Trophoblast cell (in vitro differentiated cells and primary cell): ENCODE measurements around the gene E2F3.

Experiments
- DNase-seq, 2 donors: peaks; one replicate each; pipeline ENCODE4 v3.0.0-alpha.2; 2016
- H2AFZ ChIP-seq: 2 replicates; pipeline ENCODE4 v1.6.1; 2013; ENCODE audit warnings: low read length, moderate library complexity, mild to moderate bottlenecking; ENCODE audit not compliant: insufficient read depth, poor library complexity
- H2AK5ac ChIP-seq: 2 replicates; pipeline ENCODE4 v1.6.1; 2013; ENCODE audit warnings: mild to moderate bottlenecking, low read length
- H2BK120ac ChIP-seq: 2 replicates; pipeline ENCODE4 v1.6.1; 2013; ENCODE audit warnings: low read length, mild to moderate bottlenecking, moderate library complexity; ENCODE audit not compliant: insufficient read depth, poor library complexity
- H2BK12ac ChIP-seq: 2 replicates; pipeline ENCODE4 v1.6.1; 2013; ENCODE audit warnings: mild to moderate bottlenecking, low read length, moderate library complexity
- H2BK5ac ChIP-seq: 2 replicates; pipeline ENCODE4 v1.6.1; 2013; ENCODE audit warnings: low read length, low read depth, moderate library complexity, mild to moderate bottlenecking; ENCODE audit not compliant: poor library complexity
- H3K14ac ChIP-seq: 2 replicates; pipeline ENCODE4 v1.6.1; 2013; ENCODE audit warnings: mild to moderate bottlenecking, low read length
- H3K18ac ChIP-seq: 2 replicates; pipeline ENCODE4 v1.6.1; 2013; ENCODE audit warnings: mild to moderate bottlenecking, low read length
- H3K23ac ChIP-seq: 2 replicates; pipeline ENCODE4 v1.6.1; 2013; ENCODE audit warnings: low read length
- H3K27ac ChIP-seq: 2 replicates; pipeline ENCODE4 v1.5.1; 2013; ENCODE audit warnings: low read depth, mild to moderate bottlenecking, inconsistent platforms, low read length, moderate library complexity
- H3K27me3 ChIP-seq: 2 replicates; pipeline ENCODE4 v1.6.1; 2013; ENCODE audit warnings: inconsistent platforms, mild to moderate bottlenecking, low read length, moderate library complexity; ENCODE audit not compliant: insufficient read depth
- H3K36me3 ChIP-seq, 2 experiments: 1 replicate in 1 of 2; 2 replicates in 1 of 2; pipeline ENCODE4 v1.6.1; 2013; ENCODE audit warnings: low read length in 2 of 2, mild to moderate bottlenecking in 2 of 2, moderate library complexity in 1 of 2; ENCODE audit not compliant: insufficient read depth in 2 of 2, control insufficient read depth in 1 of 2
- H3K4ac ChIP-seq: 2 replicates; pipeline ENCODE4 v1.6.1; 2013; ENCODE audit warnings: low read depth, mild to moderate bottlenecking, low read length, moderate library complexity
- H3K4me1 ChIP-seq, 2 experiments: 1 replicate in 1 of 2; 2 replicates in 1 of 2; pipeline ENCODE4 v1.6.1; 2013; ENCODE audit warnings: low read length in 2 of 2, mild to moderate bottlenecking in 2 of 2, moderate library complexity in 1 of 2; ENCODE audit not compliant: insufficient read depth in 2 of 2, control insufficient read depth in 1 of 2
- H3K4me2 ChIP-seq: 2 replicates; pipeline ENCODE4 v1.6.1; 2013; ENCODE audit warnings: inconsistent platforms, mild to moderate bottlenecking, low read length, moderate library complexity
- H3K4me3 ChIP-seq: 2 replicates; pipeline ENCODE4 v1.5.1; 2013; ENCODE audit warnings: mild to moderate bottlenecking, low read depth, low read length, inconsistent platforms
- H3K79me1 ChIP-seq: one replicate; pipeline ENCODE4 v1.6.1; 2013; ENCODE audit warnings: low read length
- H3K79me2 ChIP-seq: 2 replicates; pipeline ENCODE4 v1.6.1; 2013; ENCODE audit warnings: low read length, mild to moderate bottlenecking; ENCODE audit not compliant: control insufficient read depth, insufficient read depth, poor library complexity
- H3K9ac ChIP-seq: 2 replicates; pipeline ENCODE4 v1.6.1; 2013; ENCODE audit warnings: mild to moderate bottlenecking, low read length
- H3K9me3 ChIP-seq: 2 replicates; pipeline ENCODE4 v1.6.1; 2013; ENCODE audit warnings: low read depth, mild to moderate bottlenecking, control low read depth, inconsistent platforms, low read length; ENCODE audit not compliant: insufficient read depth
- H4K12ac ChIP-seq: 2 replicates; pipeline ENCODE4 v1.6.1; 2013; ENCODE audit warnings: low read depth, mild to moderate bottlenecking, low read length, moderate library complexity
- H4K8ac ChIP-seq: 2 replicates; pipeline ENCODE4 v1.6.1; 2013; ENCODE audit warnings: low read depth, mild to moderate bottlenecking, low read length, moderate library complexity
- H4K91ac ChIP-seq: one replicate; pipeline ENCODE4 v1.6.1; 2013; ENCODE audit warnings: low read depth, mild to moderate bottlenecking, low read length, moderate library complexity
- WGBS: extraction: QIAGEN DNeasy Blood & Tissue Kit; methylation state at CpG from one replicate; pipeline ENCODE4 v1.1.7; 2013; ENCODE audit warnings: missing lambda C conversion rate; ENCODE audit not compliant: insufficient read length, insufficient coverage; ENCODE audit errors: extremely low coverage; 5-methylcytosine and 5-hydroxymethylcytosine counted together

Gene E2F3

GRCh38 chr6:20472748-20473147 lies 71.1 kb downstream of the E2F3 start:
- H2BK5ac ChIP-seq = no peak overlapping the region
- H4K12ac ChIP-seq = no peak overlapping the region
- H2BK120ac ChIP-seq = no peak overlapping the region
- H3K79me1 ChIP-seq = no peaks in the 10 kb centered on the region
- no peaks in the 10 kb centered on the region for H3K27me3 ChIP-seq
- no peak overlapping the region for H3K27ac ChIP-seq
- DNase-seq = no peak
- H2BK12ac ChIP-seq = no peak overlapping the region
- H3K36me3 ChIP-seq = peaks cover 0 to 5% of the 10 kb centered on the region in 2 experiments
- no CpG with 5 or more reads among the region's 3 CpGs for WGBS
- H2AFZ ChIP-seq = no peak overlapping the region
- H3K9ac ChIP-seq = no peak overlapping the region
- H3K14ac ChIP-seq = no peak overlapping the region
- no peak overlapping the region for H2AK5ac ChIP-seq
- H4K8ac ChIP-seq = no peak overlapping the region
- no peak overlapping the region for H3K4ac ChIP-seq
- peaks cover 1% of the 10 kb centered on the region for H3K79me2 ChIP-seq
- no peak overlapping the region for H3K4me2 ChIP-seq
- H3K18ac ChIP-seq = no peak overlapping the region
- H4K91ac ChIP-seq = no peak overlapping the region
- H3K4me1 ChIP-seq = peaks cover 0 to 2% of the 10 kb centered on the region in 2 experiments
- no peak overlapping the region for H3K4me3 ChIP-seq
- no peak overlapping the region for H3K23ac ChIP-seq
- no peaks in the 10 kb centered on the region for H3K9me3 ChIP-seq

- H2BK12ac ChIP-seq = no peak overlapping the region
- H3K4me1 ChIP-seq = peaks cover 0 to 2% of the 10 kb centered on the region in 2 experiments
- H3K36me3 ChIP-seq = no peaks in the 10 kb centered on the region
- H3K9ac ChIP-seq = no peak overlapping the region
- no peak overlapping the region for H3K18ac ChIP-seq
- H3K27ac ChIP-seq = no peak overlapping the region
- H3K4me2 ChIP-seq = no peak overlapping the region
- no peaks in the 10 kb centered on the region for H3K9me3 ChIP-seq
- DNase-seq = no peak
- no CpG with 5 or more reads among the region's 1 CpG for WGBS
- H2BK5ac ChIP-seq = no peak overlapping the region
- H3K4me3 ChIP-seq = no peak overlapping the region
- no peak overlapping the region for H3K4ac ChIP-seq
- no peak overlapping the region for H4K8ac ChIP-seq
- no peak overlapping the region for H2BK120ac ChIP-seq
- H2AFZ ChIP-seq = no peak overlapping the region
- no peak overlapping the region for H4K12ac ChIP-seq
- no peak overlapping the region for H4K91ac ChIP-seq
- H3K14ac ChIP-seq = no peak overlapping the region
- no peak overlapping the region for H2AK5ac ChIP-seq
- H3K79me1 ChIP-seq = no peaks in the 10 kb centered on the region
- H3K27me3 ChIP-seq = no peaks in the 10 kb centered on the region
- H3K23ac ChIP-seq = no peak overlapping the region
- peaks cover 1% of the 10 kb centered on the region for H3K79me2 ChIP-seq
These were observed 71.8 kb downstream of the E2F3 start for GRCh38 chr6:20473518-20473917.

- Histone ChIP-seq H3K14ac (no peak overlapping the region), H2BK5ac (no peak overlapping the region), H4K91ac (no peak overlapping the region), H4K12ac (no peak overlapping the region), H4K8ac (no peak overlapping the region), H3K36me3 (peaks cover 2 to 5% of the 10 kb centered on the region in 2 experiments), H3K4me2 (no peak overlapping the region), H3K27ac (no peak overlapping the region), H3K9ac (peak overlapping the region; percentile 66), H3K4ac (no peak overlapping the region), H2BK120ac (no peak overlapping the region), H3K79me2 (peaks cover 1% of the 10 kb centered on the region), H3K18ac (no peak overlapping the region), H3K9me3 (no peaks in the 10 kb centered on the region), H3K4me1 (peaks cover 0 to 2% of the 10 kb centered on the region in 2 experiments), H2AK5ac (no peak overlapping the region), H3K79me1 (no peaks in the 10 kb centered on the region), H3K4me3 (no peak overlapping the region), H2AFZ (no peak overlapping the region), H3K23ac (no peak overlapping the region), H3K27me3 (no peaks in the 10 kb centered on the region), H2BK12ac (no peak overlapping the region)
- DNase-seq = no peak
- no CpG with 5 or more reads among the region's 7 CpGs for WGBS
These were observed 73.3 kb downstream of the E2F3 start for GRCh38 chr6:20474874-20475542.

- DNase-seq = no peak
- no peak overlapping the region for H3K18ac ChIP-seq
These were observed 74.9 kb downstream of the E2F3 start for GRCh38 chr6:20476501-20477043.

More at GRCh38 chr6:20476501-20477043, 74.9 kb downstream of the E2F3 start:
- H4K12ac ChIP-seq = no peak overlapping the region
- H2AFZ ChIP-seq = no peak overlapping the region
- no peak overlapping the region for H2BK120ac ChIP-seq
- H4K91ac ChIP-seq = no peak overlapping the region
- H3K4me3 ChIP-seq = no peak overlapping the region
- H3K9me3 ChIP-seq = no peaks in the 10 kb centered on the region
- H3K23ac ChIP-seq = no peak overlapping the region
- no peaks in the 10 kb centered on the region for H3K79me1 ChIP-seq
- no peaks in the 10 kb centered on the region for H3K27me3 ChIP-seq
- WGBS = no CpG with 5 or more reads among the region's 6 CpGs
- H3K4me2 ChIP-seq = no peak overlapping the region
- no peak overlapping the region for H3K14ac ChIP-seq
- H3K4me1 ChIP-seq = peaks cover 0 to 2% of the 10 kb centered on the region in 2 experiments
- H3K36me3 ChIP-seq = peaks cover 4 to 16% of the 10 kb centered on the region in 2 experiments
- no peak overlapping the region for H2AK5ac ChIP-seq
- no peak overlapping the region for H4K8ac ChIP-seq
- peaks cover 1% of the 10 kb centered on the region for H3K79me2 ChIP-seq
- H3K4ac ChIP-seq = peak overlapping the region; percentile 1
- H3K9ac ChIP-seq = no peak overlapping the region
- no peak overlapping the region for H3K27ac ChIP-seq
- H2BK5ac ChIP-seq = no peak overlapping the region
- no peak overlapping the region for H2BK12ac ChIP-seq
